ENCODE results near the gene OXNAD1.

- TF ChIP-seq CTCF (IDR thresholded peaks at IDR 0.05) (no peak), POLR2A (IDR thresholded peaks at IDR 0.05) (no peak), EP300 (IDR thresholded peaks at IDR 0.05) (no peak)
These were observed 11.4 kb upstream of the OXNAD1 start for GRCh38 chr3:16253601-16254000.
